Measurements from ENCODE around the gene SEPTIN5. TPM values are rescaled to one million over a fixed set of nuclear protein-coding genes. Genes with fewer than 3 reads are reported as not detected.

SEPTIN5 gene
- total RNA-seq, 1 donor from 2014 or later, result 5.0 TPM

- H3K36me3 ChIP-seq, result no peaks in the 10 kb centered on the region
- peaks cover 8% of the 10 kb centered on the region for H3K4me1 ChIP-seq
- H3K4me2 ChIP-seq, result no peak overlapping the region
- Mint-ChIP-seq H3K4me1 (peaks cover 35% of the 10 kb centered on the region), H3K36me3 (no peaks in the 10 kb centered on the region), H3K4me3 (no peak overlapping the region), H3K9me3 (peaks cover 2% of the 10 kb centered on the region), H3K27ac (no peak overlapping the region), H3K27me3 (ENCODE audit: insufficient read depth, low read depth) (peaks cover 11% of the 10 kb centered on the region)
- H3K79me2 ChIP-seq (ENCODE audit: low read depth), result no peaks in the 10 kb centered on the region
- H3K9ac ChIP-seq, result no peak overlapping the region
- H3F3A ChIP-seq (ENCODE audit: low read depth), result no peaks in the 10 kb centered on the region
- H4K20me1 ChIP-seq (ENCODE audit: low read depth), result no peaks in the 10 kb centered on the region
- H3K4me3 ChIP-seq, result no peak overlapping the region
- H3K27ac ChIP-seq, result no peak overlapping the region
- no peaks in the 10 kb centered on the region for H3K27me3 ChIP-seq
- no peak for DNase-seq (ENCODE audit: low spot score)
- no peak overlapping the region for H2AFZ ChIP-seq (replicated peaks)
- H3K9me3 ChIP-seq (ENCODE audit: low read depth), result no peaks in the 10 kb centered on the region
- no peak for TF ChIP-seq EZH2phosphoT487 (IDR thresholded peaks at IDR 0.05)
- TF ChIP-seq EZH2 (IDR thresholded peaks at IDR 0.05), result no peak
- no peak for TF ChIP-seq CTCF (IDR thresholded peaks at IDR 0.05)
Measured at GRCh38 chr22:19665784-19666672, 48.3 kb upstream of the SEPTIN5 start.

GRCh38 chr22:19666673-19667593 is 47.4 kb upstream of the SEPTIN5 start:
- no peak overlapping the region for H3K4me2 ChIP-seq
- H3K36me3 ChIP-seq, result no peaks in the 10 kb centered on the region
- peaks cover 35% of the 10 kb centered on the region for H3K4me1 Mint-ChIP-seq
- H3K27me3 Mint-ChIP-seq (ENCODE audit: insufficient read depth, low read depth), result peaks cover 13% of the 10 kb centered on the region
- H3K36me3 Mint-ChIP-seq, result no peaks in the 10 kb centered on the region
- peak overlapping the region; percentile 93 for H3K27ac Mint-ChIP-seq
- no peaks in the 10 kb centered on the region for H3K9me3 ChIP-seq (ENCODE audit: low read depth)
- peaks cover 8% of the 10 kb centered on the region for H3K9me3 Mint-ChIP-seq
- no peak for DNase-seq (ENCODE audit: low spot score)
- no peak overlapping the region for H3K27ac ChIP-seq
- no peaks in the 10 kb centered on the region for H3F3A ChIP-seq (ENCODE audit: low read depth)
- no peak overlapping the region for H2AFZ ChIP-seq (replicated peaks)
- no peaks in the 10 kb centered on the region for H3K79me2 ChIP-seq (ENCODE audit: low read depth)
- TF ChIP-seq EZH2 (IDR thresholded peaks at IDR 0.05) (no peak), CTCF (IDR thresholded peaks at IDR 0.05) (no peak), EZH2phosphoT487 (IDR thresholded peaks at IDR 0.05) (no peak)
- no peak overlapping the region for H3K4me3 ChIP-seq
- H3K9ac ChIP-seq, result no peak overlapping the region
- peaks cover 8% of the 10 kb centered on the region for H3K4me1 ChIP-seq
- no peaks in the 10 kb centered on the region for H3K27me3 ChIP-seq
- no peaks in the 10 kb centered on the region for H4K20me1 ChIP-seq (ENCODE audit: low read depth)
- no peak overlapping the region for H3K4me3 Mint-ChIP-seq

GRCh38 chr22:19667872-19668740 is 46.2 kb upstream of the SEPTIN5 start:
- Histone ChIP-seq H4K20me1 (ENCODE audit: low read depth) (no peaks in the 10 kb centered on the region), H3K27me3 (no peaks in the 10 kb centered on the region), H3K4me3 (no peak overlapping the region), H3K79me2 (ENCODE audit: low read depth) (no peaks in the 10 kb centered on the region), H3K9me3 (ENCODE audit: low read depth) (no peaks in the 10 kb centered on the region), H3K27ac (no peak overlapping the region), H3K4me2 (no peak overlapping the region), H2AFZ (replicated peaks) (no peak overlapping the region), H3F3A (ENCODE audit: low read depth) (no peaks in the 10 kb centered on the region), H3K4me1 (peaks cover 8% of the 10 kb centered on the region), H3K36me3 (no peaks in the 10 kb centered on the region), H3K9ac (no peak overlapping the region)
- no peak for TF ChIP-seq CTCF (IDR thresholded peaks at IDR 0.05)
- TF ChIP-seq EZH2 (IDR thresholded peaks at IDR 0.05), result no peak
- no peak for TF ChIP-seq EZH2phosphoT487 (IDR thresholded peaks at IDR 0.05)
- H3K27me3 Mint-ChIP-seq (ENCODE audit: insufficient read depth, low read depth), result peaks cover 15% of the 10 kb centered on the region
- H3K9me3 Mint-ChIP-seq, result peaks cover 11% of the 10 kb centered on the region
- H3K4me1 Mint-ChIP-seq, result peaks cover 35% of the 10 kb centered on the region
- DNase-seq (ENCODE audit: low spot score), result no peak
- H3K27ac Mint-ChIP-seq, result no peak overlapping the region
- H3K4me3 Mint-ChIP-seq, result no peak overlapping the region
- no peaks in the 10 kb centered on the region for H3K36me3 Mint-ChIP-seq
